Cerebellar cortex (tissue), 1 donor: ENCODE results near the gene KRTAP10-10.
"Not testable (repeated sequence)": the region's sequence is repeated elsewhere in the genome, so short reads cannot be mapped to it uniquely, and the experiment has no call there.

ENCODE experiments used
- DNase-seq: peaks from one replicate; pipeline ENCODE4 v3.0.0-alpha.2; 2015; ENCODE audit warnings: low spot score

The KRTAP10-10 gene

GRCh38 chr21:44653123-44653522 is 16.0 kb downstream of the KRTAP10-10 start:
- DNase-seq = no peak

DNA sequence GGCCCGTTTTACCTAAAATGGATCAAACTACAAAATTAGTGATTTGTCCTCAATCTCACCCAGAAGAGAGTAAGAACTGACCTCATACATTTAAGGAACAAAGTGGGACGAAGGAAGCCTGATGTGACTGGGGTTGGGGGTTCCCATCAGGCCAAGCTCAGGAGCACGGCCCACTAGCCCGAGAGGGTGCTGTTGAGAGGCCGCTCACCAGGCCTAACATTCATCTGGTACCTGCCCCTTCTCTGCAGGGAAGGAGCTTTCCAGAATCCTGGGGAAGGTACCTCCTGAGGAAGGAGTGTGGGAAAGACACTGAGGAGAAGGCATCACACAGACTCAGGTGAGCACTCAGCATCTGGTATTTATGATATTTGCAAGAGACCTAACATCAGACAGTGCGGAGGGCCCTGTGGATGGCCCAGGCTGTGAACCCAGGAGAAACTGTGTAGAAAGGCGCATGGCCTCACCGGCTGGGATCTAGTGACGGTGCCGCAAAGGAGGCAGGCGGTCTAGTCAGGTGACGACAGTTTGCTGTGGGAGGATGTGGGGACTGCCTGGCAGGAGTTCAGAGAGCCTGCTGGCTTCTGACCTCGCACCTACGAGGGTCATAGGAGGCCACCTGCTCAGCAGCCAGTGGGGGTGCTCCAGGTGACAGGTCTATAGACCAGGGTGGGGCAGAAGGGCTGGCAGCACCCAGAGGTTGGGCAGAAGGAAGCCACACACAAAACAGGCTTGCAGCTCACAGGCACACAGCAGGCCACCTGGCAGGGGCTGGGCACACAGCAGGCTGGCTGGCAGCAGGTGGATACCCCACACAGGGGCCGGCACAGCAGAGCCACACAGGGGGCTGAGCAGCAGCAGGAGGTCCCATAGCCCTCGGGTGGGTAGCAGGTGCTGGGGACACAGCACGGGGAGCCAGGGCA is 16.8 kb downstream of the KRTAP10-10 start:
- DNase-seq = no peak

DNA sequence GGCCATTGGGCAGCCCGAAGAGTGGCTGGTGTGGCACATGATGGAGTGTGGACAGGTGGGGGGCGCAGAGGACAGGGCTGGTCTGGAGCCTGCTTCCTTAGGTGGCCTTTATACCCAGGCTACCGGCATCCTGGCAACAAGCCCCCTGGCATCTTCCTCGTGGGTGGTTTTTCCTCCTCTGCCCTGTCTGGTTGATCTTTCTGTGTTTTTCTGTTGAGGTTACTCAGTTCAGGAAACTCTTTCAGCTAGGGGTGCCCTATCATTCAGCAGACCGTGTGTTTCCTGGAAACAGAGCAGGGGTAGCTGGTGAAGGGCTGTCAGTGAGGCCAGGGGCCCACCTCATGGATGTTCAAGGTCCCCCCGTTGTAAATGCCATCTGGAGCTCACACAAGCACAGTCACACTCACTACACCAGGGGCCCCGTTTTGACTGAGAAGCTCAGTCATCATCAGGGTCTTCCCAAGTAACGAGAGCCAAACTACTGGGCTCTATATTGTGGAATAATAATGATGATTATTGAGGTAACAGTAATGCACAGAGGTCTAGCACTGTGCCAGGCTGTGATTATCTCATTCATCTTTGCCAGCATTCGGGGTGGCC is 17.5 kb downstream of the KRTAP10-10 start, which contains the start of gene KRTAP12-4:
TSS of gene KRTAP12-4 (minus strand) at position 84 of the 600 bp plus-strand sequence. CDS start at position 39, 45 bp downstream.
- DNase-seq = no peak

- no peak for DNase-seq
Measured at GRCh38 chr21:44656868-44657267, 19.7 kb downstream of the KRTAP10-10 start.

DNA sequence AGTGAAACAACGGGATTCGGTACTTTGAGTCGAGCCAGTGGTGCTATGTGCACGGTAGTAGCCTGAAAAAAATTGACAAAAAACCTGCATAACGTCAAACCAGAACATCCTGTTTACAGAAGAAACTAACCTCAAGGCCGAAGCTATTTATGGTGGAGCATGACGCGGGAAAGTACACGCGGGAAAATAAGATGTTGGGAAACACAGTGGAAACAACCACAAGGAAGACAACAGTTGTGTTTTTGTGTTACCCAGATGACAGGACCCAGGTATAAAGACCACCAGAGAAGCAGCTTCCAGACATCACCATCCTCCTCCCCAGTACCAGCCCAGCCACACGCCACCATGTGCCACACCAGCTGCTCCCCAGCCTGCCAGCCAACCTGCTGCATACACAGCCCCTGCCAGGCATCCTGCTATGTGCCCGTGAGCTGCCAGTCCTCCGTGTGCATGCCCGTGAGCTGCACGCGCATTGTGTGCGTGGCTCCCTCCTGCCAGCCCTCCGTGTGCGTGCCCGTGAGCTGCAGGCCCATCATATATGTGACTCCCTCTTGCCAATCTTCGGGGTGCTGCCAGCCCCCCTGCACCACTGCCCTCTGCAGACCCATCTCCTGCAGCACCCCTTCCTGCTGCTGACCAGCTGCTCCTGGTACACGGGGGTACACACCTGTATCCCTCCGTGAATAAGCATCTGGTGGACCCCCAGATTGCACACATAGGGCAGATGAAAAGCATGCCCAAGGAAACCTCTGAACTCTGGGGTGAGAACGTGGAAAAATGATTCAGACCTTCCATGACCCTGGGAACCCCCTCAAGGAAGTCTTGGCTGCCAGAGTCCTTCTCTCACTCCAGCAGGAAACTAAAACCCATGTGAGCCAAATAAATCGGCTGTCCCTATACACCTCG is 20.7 kb downstream of the KRTAP10-10 start, which contains the start of gene KRTAP12-3:
TSS of gene KRTAP12-3 (plus strand) at position 298 of the 906 bp plus-strand sequence. CDS start at position 346, 48 bp downstream.
- DNase-seq = no peak

GRCh38 chr21:44658541-44658910 is 21.4 kb downstream of the KRTAP10-10 start:
- DNase-seq = no peak

- DNase-seq = no peak
Measured at GRCh38 chr21:44658913-44659595, 21.9 kb downstream of the KRTAP10-10 start.

- not testable (repeated sequence) for DNase-seq
Measured at GRCh38 chr21:44661567-44661966, 24.4 kb downstream of the KRTAP10-10 start.

- DNase-seq = no peak
Measured at GRCh38 chr21:44664691-44665090, 27.5 kb downstream of the KRTAP10-10 start.

DNA sequence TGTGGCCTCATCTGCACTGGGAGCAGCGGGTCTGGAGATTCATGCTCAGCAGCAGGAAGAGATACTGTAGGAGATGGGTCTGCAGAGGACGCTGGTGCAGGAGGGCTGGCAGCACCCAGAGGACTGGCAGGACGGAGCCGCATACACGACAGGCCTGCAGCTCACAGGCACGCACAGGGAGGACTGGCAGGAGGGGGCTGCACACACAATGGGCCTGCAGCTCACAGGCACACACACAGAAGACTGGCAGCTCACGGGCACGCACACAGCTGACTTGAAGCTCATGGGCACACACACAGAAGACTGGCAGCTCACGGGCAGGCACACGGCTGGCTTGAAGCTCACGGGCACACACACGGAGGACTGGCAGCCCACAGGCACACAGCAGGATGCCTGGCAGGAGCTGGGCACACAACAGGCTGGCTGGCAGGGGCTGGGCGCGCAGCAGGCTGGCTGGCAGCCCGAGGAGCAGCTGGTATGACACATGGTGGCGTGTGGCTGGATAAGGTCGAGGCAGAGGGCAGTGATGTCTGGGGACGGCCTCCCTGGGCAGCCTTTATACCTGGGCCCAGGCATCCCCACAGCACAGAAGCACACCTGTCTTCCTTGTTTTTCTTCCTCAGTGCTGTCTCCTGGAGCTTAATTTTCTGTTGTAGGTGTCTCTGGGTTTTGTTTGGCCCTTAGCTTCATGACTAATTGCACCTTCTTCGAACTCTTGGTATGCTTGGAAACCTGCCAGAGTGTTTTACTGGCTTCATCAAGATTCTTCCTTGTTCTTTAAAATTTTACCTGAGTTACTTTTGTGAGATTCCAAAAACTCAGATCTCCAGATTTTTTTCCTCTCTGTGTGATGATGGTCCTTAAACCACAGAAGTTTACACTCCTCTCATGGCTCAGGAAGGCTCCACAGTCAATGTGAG is 29.5 kb downstream of the KRTAP10-10 start, which contains the start of gene KRTAP12-2:
TSS of gene KRTAP12-2 (minus strand) at position 527 of the 920 bp plus-strand sequence. CDS start at position 486, 41 bp downstream.
- DNase-seq = no peak

- no peak for DNase-seq
Measured at GRCh38 chr21:44667612-44668011, 30.5 kb downstream of the KRTAP10-10 start.

DNA sequence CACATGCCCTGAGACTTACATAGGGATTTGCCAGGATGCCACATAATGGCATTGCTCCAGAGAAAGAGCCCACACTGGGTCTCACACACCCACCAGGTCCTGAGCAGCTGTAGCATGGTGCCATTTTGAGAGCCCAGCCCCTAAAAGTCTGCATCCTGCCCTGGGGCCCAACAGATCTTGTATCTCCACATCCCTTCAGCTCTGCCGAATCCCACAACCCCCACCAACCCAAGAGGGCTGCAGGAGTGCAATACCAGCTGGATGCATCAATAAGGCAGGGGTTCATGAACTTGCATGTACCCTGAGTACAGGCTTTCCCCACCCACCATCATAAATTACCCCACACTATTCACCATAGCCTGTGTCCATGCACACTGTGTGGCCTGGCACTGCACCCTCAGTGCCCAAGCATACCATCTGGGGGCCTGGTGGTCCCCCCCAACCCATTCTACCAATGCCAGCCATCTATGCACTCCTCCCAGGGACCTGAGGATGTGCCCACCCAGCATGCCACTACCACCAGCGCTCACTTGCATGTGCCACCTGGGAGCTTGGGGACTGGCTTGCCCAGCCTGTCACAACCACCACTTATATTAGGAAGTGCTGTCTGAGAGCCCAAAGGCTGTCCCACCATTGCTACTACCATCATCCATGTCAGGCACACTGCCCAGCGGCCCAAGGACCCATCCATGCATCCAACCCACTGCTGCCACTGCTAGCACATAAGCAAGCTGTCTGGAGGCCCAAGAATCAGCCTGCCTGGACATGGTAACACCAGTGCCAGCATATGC is 33.7 kb downstream of the KRTAP10-10 start:
- DNase-seq = no peak

- no peak for DNase-seq
Measured at GRCh38 chr21:44671911-44672310, 34.8 kb downstream of the KRTAP10-10 start.

GRCh38 chr21:44677881-44678280 is 40.7 kb downstream of the KRTAP10-10 start:
- DNase-seq = no peak

DNA sequence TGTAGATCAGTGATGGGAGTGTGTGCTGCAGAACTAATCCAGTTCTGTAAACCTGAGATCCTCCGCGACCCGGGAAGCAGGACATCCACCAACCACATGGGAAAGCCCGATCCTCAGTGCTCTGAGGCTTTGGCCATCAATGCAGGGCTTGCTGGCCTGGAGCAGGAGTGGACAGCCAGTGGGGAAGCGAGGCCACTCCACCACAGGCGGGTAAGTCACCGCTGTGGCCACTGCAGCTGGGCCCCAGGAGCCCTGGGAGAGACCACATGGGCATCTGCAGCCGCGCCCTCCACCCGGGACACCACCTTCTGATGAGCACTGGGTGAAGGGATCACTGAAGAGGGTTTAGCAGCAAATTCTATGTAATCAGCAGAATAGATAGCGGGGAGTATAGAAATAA is 44.0 kb downstream of the KRTAP10-10 start:
- no peak for DNase-seq

GRCh38 chr21:44681861-44682579 is 44.9 kb downstream of the KRTAP10-10 start, which contains the start of gene KRTAP12-1:
Gene KRTAP12-1, minus strand, starts transcription at chr21:44682163. Its CDS starts 40 bp downstream, at chr21:44682123.
- no peak for DNase-seq

- no peak for DNase-seq
Measured at GRCh38 chr21:44682580-44683151, 45.5 kb downstream of the KRTAP10-10 start.

- no peak for DNase-seq
Measured at GRCh38 chr21:44684077-44684476, 46.9 kb downstream of the KRTAP10-10 start.
